Bone marrow (tissue), 2 donors: Measurements from ENCODE around the gene FBN3.
"Not testable (repeated sequence)": the region's sequence is repeated elsewhere in the genome, so short reads cannot be mapped to it uniquely, and the experiment has no call there.

Experiments used
- DNase-seq, 2 donors: peaks; one replicate each; lab custom pipeline; 2025; lab: John Stamatoyannopoulos, UW

Gene FBN3

GRCh38 chr19:8117991-8118390, 31.4 kb downstream of the FBN3 start:
- DNase-seq, result no peak

- no peak for DNase-seq
Observed at GRCh38 chr19:8116437-8117293, 32.7 kb downstream of the FBN3 start.

GRCh38 chr19:8115805-8116396, 33.5 kb downstream of the FBN3 start:
- no peak for DNase-seq

- DNase-seq, result no peak
Observed at GRCh38 chr19:8113017-8113416, 36.4 kb downstream of the FBN3 start.

GRCh38 chr19:8111376-8111775, 38.0 kb downstream of the FBN3 start:
- DNase-seq, result no peak

- DNase-seq, result no peak
Observed at GRCh38 chr19:8110931-8111330, 38.5 kb downstream of the FBN3 start.

- DNase-seq, result no peak
Observed at GRCh38 chr19:8109890-8110662, 39.3 kb downstream of the FBN3 start.

- no peak for DNase-seq
Observed at GRCh38 chr19:8109455-8109854, 39.9 kb downstream of the FBN3 start.

GRCh38 chr19:8108560-8109445, 40.6 kb downstream of the FBN3 start:
- no peak for DNase-seq

- no peak for DNase-seq
Observed at GRCh38 chr19:8107301-8107903, 42.0 kb downstream of the FBN3 start.

GRCh38 chr19:8105471-8105870, 43.9 kb downstream of the FBN3 start:
- DNase-seq, result no peak

GRCh38 chr19:8101910-8102309, 47.5 kb downstream of the FBN3 start:
- DNase-seq, result not testable (repeated sequence)

- DNase-seq, result no peak
Observed at GRCh38 chr19:8101311-8101710, 48.1 kb downstream of the FBN3 start.

- DNase-seq, result no peak
Observed at GRCh38 chr19:8097681-8098567, 51.5 kb downstream of the FBN3 start.

- DNase-seq, result no peak
Observed at GRCh38 chr19:8097198-8097597, 52.2 kb downstream of the FBN3 start.

- no peak for DNase-seq
Observed at GRCh38 chr19:8096071-8096470, 53.3 kb downstream of the FBN3 start.

- no peak for DNase-seq
Observed at GRCh38 chr19:8095354-8095886, 54.0 kb downstream of the FBN3 start.

GRCh38 chr19:8094336-8094735, 55.1 kb downstream of the FBN3 start:
- no peak for DNase-seq

GRCh38 chr19:8093740-8094139, 55.7 kb downstream of the FBN3 start:
- no peak for DNase-seq

- DNase-seq, result no peak
Observed at GRCh38 chr19:8090950-8091349, 58.4 kb downstream of the FBN3 start.
